Chondrocyte (in vitro differentiated cells): Measurements from ENCODE around the gene LPAR6. TPM values are rescaled to one million over a fixed set of nuclear protein-coding genes. Genes with fewer than 3 reads are reported as not detected.

Experiments used
- DNase-seq: peaks from one replicate; pipeline ENCODE4 v3.0.0; 2021; ENCODE audit warnings: mixed read lengths, low spot score
- H3K27ac Mint-ChIP-seq: one replicate; pipeline ENCODE4 v1.8.0; 2021; ENCODE audit warnings: mild to moderate bottlenecking, moderate library complexity, mixed read lengths; ENCODE audit not compliant: unreplicated experiment
- H3K27me3 Mint-ChIP-seq: 2 replicates; pipeline ENCODE4 v1.8.0; 2021; ENCODE audit warnings: low read depth, mixed read lengths
- H3K36me3 Mint-ChIP-seq: 2 replicates; pipeline ENCODE4 v1.8.0; 2021; ENCODE audit warnings: low read depth, mixed read lengths
- H3K4me1 Mint-ChIP-seq: 2 replicates; pipeline ENCODE4 v1.8.0; 2021; ENCODE audit warnings: low read depth, mild to moderate bottlenecking, mixed read lengths
- H3K4me3 Mint-ChIP-seq: one replicate; pipeline ENCODE4 v1.8.0; 2021; ENCODE audit warnings: mild to moderate bottlenecking, moderate library complexity, mixed read lengths; ENCODE audit not compliant: unreplicated experiment
- H3K9me3 Mint-ChIP-seq: 2 replicates; pipeline ENCODE4 v1.8.0; 2021; ENCODE audit warnings: low read depth, mixed read lengths
- CTCF ChIP-seq: fragments of 200-600 bp; sonication (generic); IDR thresholded peaks from 2 replicates; pipeline ENCODE4 v1.5.0; 2021; ENCODE audit warnings: antibody characterized with exemption, mild to moderate bottlenecking, moderate library complexity
- total RNA-seq: library from RNA; stranded (reverse); gene quantifications from 3 replicates; pipeline ENCODE4 v1.2.1, GENCODE V29; 2021

LPAR6 gene
- total RNA-seq, 1 donor from 2014 or later = 4.1 TPM

- no peaks in the 10 kb centered on the region for H3K27me3 Mint-ChIP-seq
- H3K27ac Mint-ChIP-seq = peak overlapping the region; percentile 61
- peaks cover 19% of the 10 kb centered on the region for H3K4me1 Mint-ChIP-seq
- peaks cover 20% of the 10 kb centered on the region for H3K36me3 Mint-ChIP-seq
- peaks cover 18% of the 10 kb centered on the region for H3K9me3 Mint-ChIP-seq
- no peak for TF ChIP-seq CTCF
- no peak overlapping the region for H3K4me3 Mint-ChIP-seq
- no peak for DNase-seq
These were observed 36.2 kb upstream of the LPAR6 start for GRCh38 chr13:48448959-48449614.

- Mint-ChIP-seq H3K27ac (no peak overlapping the region), H3K4me3 (no peak overlapping the region), H3K4me1 (peaks cover 19% of the 10 kb centered on the region), H3K27me3 (no peaks in the 10 kb centered on the region), H3K9me3 (peaks cover 18% of the 10 kb centered on the region), H3K36me3 (peaks cover 17% of the 10 kb centered on the region)
- DNase-seq = no peak
- TF ChIP-seq CTCF = no peak
These were observed 35.5 kb upstream of the LPAR6 start for GRCh38 chr13:48448285-48448958.

- peaks cover 11% of the 10 kb centered on the region for H3K36me3 Mint-ChIP-seq
- H3K27ac Mint-ChIP-seq = no peak overlapping the region
- TF ChIP-seq CTCF = no peak
- peaks cover 12% of the 10 kb centered on the region for H3K9me3 Mint-ChIP-seq
- H3K4me1 Mint-ChIP-seq = peaks cover 19% of the 10 kb centered on the region
- no peak overlapping the region for H3K4me3 Mint-ChIP-seq
- DNase-seq = no peak
- no peaks in the 10 kb centered on the region for H3K27me3 Mint-ChIP-seq
These were observed 33.6 kb upstream of the LPAR6 start for GRCh38 chr13:48446464-48446863.

GRCh38 chr13:48443442-48444208 lies 30.7 kb upstream of the LPAR6 start:
- no peaks in the 10 kb centered on the region for H3K9me3 Mint-ChIP-seq
- peaks cover 6% of the 10 kb centered on the region for H3K4me1 Mint-ChIP-seq
- TF ChIP-seq CTCF = no peak
- H3K4me3 Mint-ChIP-seq = no peak overlapping the region
- H3K27ac Mint-ChIP-seq = no peak overlapping the region
- no peak for DNase-seq
- H3K27me3 Mint-ChIP-seq = no peaks in the 10 kb centered on the region
- H3K36me3 Mint-ChIP-seq = peaks cover 2% of the 10 kb centered on the region

GRCh38 chr13:48437371-48437770 lies 24.5 kb upstream of the LPAR6 start:
- H3K4me3 Mint-ChIP-seq = no peak overlapping the region
- no peak for TF ChIP-seq CTCF
- H3K27me3 Mint-ChIP-seq = no peaks in the 10 kb centered on the region

More at GRCh38 chr13:48437371-48437770, 24.5 kb upstream of the LPAR6 start:
- Mint-ChIP-seq H3K27ac (peak overlapping the region; percentile 24), H3K36me3 (no peaks in the 10 kb centered on the region), H3K9me3 (no peaks in the 10 kb centered on the region), H3K4me1 (peaks cover 26% of the 10 kb centered on the region)
- DNase-seq = no peak
